Brain pericyte (primary cell): Measurements from ENCODE around the gene GPR176.

Source experiments
- DNase-seq: peaks from one replicate; pipeline ENCODE4 v3.0.0-alpha.2; 2012; ENCODE audit warnings: low read depth, low spot score

GPR176 gene

GRCh38 chr15:39890621-39891020, 29.4 kb downstream of the GPR176 start:
- no peak for DNase-seq

- no peak for DNase-seq
Observed at GRCh38 chr15:39889601-39890000, 30.5 kb downstream of the GPR176 start.

GRCh38 chr15:39888809-39889208, 31.3 kb downstream of the GPR176 start:
- no peak for DNase-seq

GRCh38 chr15:39888243-39888642, 31.8 kb downstream of the GPR176 start:
- DNase-seq: no peak

- peak; percentile 21 for DNase-seq
Observed at GRCh38 chr15:39887832-39888231, 32.2 kb downstream of the GPR176 start.

- no peak for DNase-seq
Observed at GRCh38 chr15:39887211-39887610, 32.9 kb downstream of the GPR176 start.

GRCh38 chr15:39886418-39886817, 33.6 kb downstream of the GPR176 start:
- DNase-seq: no peak

- DNase-seq: no peak
Observed at GRCh38 chr15:39885099-39885777, 34.8 kb downstream of the GPR176 start.

- DNase-seq: no peak
Observed at GRCh38 chr15:39884351-39884750, 35.7 kb downstream of the GPR176 start.

GRCh38 chr15:39882602-39883001, 37.5 kb downstream of the GPR176 start:
- DNase-seq: no peak

- DNase-seq: no peak
Observed at GRCh38 chr15:39881790-39882189, 38.3 kb downstream of the GPR176 start.

- DNase-seq: no peak
Observed at GRCh38 chr15:39880718-39881387, 39.2 kb downstream of the GPR176 start.

GRCh38 chr15:39878406-39878785, 41.7 kb downstream of the GPR176 start:
- DNase-seq: no peak

GRCh38 chr15:39874890-39875549, 45.0 kb downstream of the GPR176 start:
- DNase-seq: no peak

- DNase-seq: no peak
Observed at GRCh38 chr15:39873978-39874377, 46.1 kb downstream of the GPR176 start.

- DNase-seq: no peak
Observed at GRCh38 chr15:39870537-39870936, 49.5 kb downstream of the GPR176 start.

GRCh38 chr15:39869858-39870515, 50.1 kb downstream of the GPR176 start:
- DNase-seq: no peak

- no peak for DNase-seq
Observed at GRCh38 chr15:39869254-39869653, 50.8 kb downstream of the GPR176 start.

GRCh38 chr15:39868396-39868795, 51.7 kb downstream of the GPR176 start:
- no peak for DNase-seq

GRCh38 chr15:39864116-39864515, 56.0 kb downstream of the GPR176 start:
- no peak for DNase-seq

GRCh38 chr15:39860871-39861270, 59.2 kb downstream of the GPR176 start:
- DNase-seq: no peak

- no peak for DNase-seq
Observed at GRCh38 chr15:39860200-39860599, 59.9 kb downstream of the GPR176 start.
